ENCODE data around the gene NFIC. TPM values are rescaled to one million over a fixed set of nuclear protein-coding genes. Genes with fewer than 3 reads are reported as not detected.

NFIC gene
- polyA plus RNA-seq, 2 of the 4 experiments (the other 2 are of a cell fraction), result 2.6 to 34.9 TPM

GRCh38 chr19:3474614-3475013 is 108.2 kb downstream of the NFIC start:
- no peaks in the 10 kb centered on the region for H3K9me3 ChIP-seq
- no peak overlapping the region for H3K4me2 ChIP-seq
- peaks cover 16% of the 10 kb centered on the region; the same call in 2 of the 3 replicates for H3K4me1 ChIP-seq
- ChIA-PET POLR2A (no interaction called here), CTCF (interaction anchor here (1.4 to 6.7 kb wide), 7 partner anchors 9 to 147 kb away, joined by 3 to 78 read pairs (median 10); partner anchors contain the start of gene SMIM44)
- H3K27ac ChIP-seq, result no peak overlapping the region
- FAIRE-seq, result no peak
- H3K4me3 ChIP-seq, result no peak overlapping the region
- no peak for DNase-seq (ENCODE audit: low read depth in 1 of 2, low spot score in 1 of 2)
- WGBS (ENCODE audit: missing lambda C conversion rate), result 43% methylated on average over 2 of the region's 2 CpGs
- no peak for ATAC-seq
- no peak for TF ChIP-seq HDAC2 (IDR thresholded peaks at IDR 0.05)
- TF ChIP-seq ZFP36 (IDR thresholded peaks at IDR 0.05; ENCODE audit: borderline replicate concordance, partially characterized antibody), result peak; percentile 70
- TF ChIP-seq, protein P1, sequence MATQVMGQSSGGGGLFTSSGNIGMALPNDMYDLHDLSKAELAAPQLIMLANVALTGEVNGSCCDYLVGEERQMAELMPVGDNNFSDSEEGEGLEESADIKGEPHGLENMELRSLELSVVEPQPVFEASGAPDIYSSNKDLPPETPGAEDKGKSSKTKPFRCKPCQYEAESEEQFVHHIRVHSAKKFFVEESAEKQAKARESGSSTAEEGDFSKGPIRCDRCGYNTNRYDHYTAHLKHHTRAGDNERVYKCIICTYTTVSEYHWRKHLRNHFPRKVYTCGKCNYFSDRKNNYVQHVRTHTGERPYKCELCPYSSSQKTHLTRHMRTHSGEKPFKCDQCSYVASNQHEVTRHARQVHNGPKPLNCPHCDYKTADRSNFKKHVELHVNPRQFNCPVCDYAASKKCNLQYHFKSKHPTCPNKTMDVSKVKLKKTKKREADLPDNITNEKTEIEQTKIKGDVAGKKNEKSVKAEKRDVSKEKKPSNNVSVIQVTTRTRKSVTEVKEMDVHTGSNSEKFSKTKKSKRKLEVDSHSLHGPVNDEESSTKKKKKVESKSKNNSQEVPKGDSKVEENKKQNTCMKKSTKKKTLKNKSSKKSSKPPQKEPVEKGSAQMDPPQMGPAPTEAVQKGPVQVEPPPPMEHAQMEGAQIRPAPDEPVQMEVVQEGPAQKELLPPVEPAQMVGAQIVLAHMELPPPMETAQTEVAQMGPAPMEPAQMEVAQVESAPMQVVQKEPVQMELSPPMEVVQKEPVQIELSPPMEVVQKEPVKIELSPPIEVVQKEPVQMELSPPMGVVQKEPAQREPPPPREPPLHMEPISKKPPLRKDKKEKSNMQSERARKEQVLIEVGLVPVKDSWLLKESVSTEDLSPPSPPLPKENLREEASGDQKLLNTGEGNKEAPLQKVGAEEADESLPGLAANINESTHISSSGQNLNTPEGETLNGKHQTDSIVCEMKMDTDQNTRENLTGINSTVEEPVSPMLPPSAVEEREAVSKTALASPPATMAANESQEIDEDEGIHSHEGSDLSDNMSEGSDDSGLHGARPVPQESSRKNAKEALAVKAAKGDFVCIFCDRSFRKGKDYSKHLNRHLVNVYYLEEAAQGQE (IDR thresholded peaks at IDR 0.05), result no peak
- no peak for TF ChIP-seq USF2 (IDR thresholded peaks at IDR 0.05)
- TF ChIP-seq HOXB5 (CRISPR knock-in tag; IDR thresholded peaks at IDR 0.05), result no peak

GRCh38 chr19:3475449-3475848 is 109.1 kb downstream of the NFIC start:
- WGBS (ENCODE audit: missing lambda C conversion rate), result 23% methylated on average over 4 of the region's 4 CpGs
- Histone ChIP-seq H3K27ac (no peak overlapping the region), H3K4me2 (no peak overlapping the region), H3K4me1 (peaks cover 16% of the 10 kb centered on the region; the same call in 2 of the 3 replicates), H3K9me3 (no peaks in the 10 kb centered on the region), H3K4me3 (no peak overlapping the region)
- DNase-seq (ENCODE audit: low read depth in 1 of 2, low spot score in 1 of 2), result no peak
- ChIA-PET POLR2A (no interaction called here), CTCF (interaction anchor here (0.6 kb wide), 1 partner anchor 9 kb away, joined by 3 read pairs; no protein-coding TSS in a partner anchor)
- TF ChIP-seq KDM1A (IDR thresholded peaks at IDR 0.05; ENCODE audit: low read depth) (no peak), JUNB (IDR thresholded peaks at IDR 0.05) (no peak), E2F6 (IDR thresholded peaks at IDR 0.05; ENCODE audit: borderline replicate concordance, low read depth) (no peak), MAX (IDR thresholded peaks at IDR 0.05) (no peak), ATOH8 (CRISPR knock-in tag; IDR thresholded peaks at IDR 0.05; ENCODE audit: low read depth) (no peak), PHF8 (IDR thresholded peaks at IDR 0.05; ENCODE audit: borderline replicate concordance, low read depth) (no peak), CEBPB (IDR thresholded peaks at IDR 0.05) (no peak), BHLHE40 (IDR thresholded peaks at IDR 0.05; ENCODE audit: low read depth, low read length) (no peak), FOSL2 (IDR thresholded peaks at IDR 0.05) (no peak), FOSL2 (CRISPR knock-in tag; IDR thresholded peaks at IDR 0.05) (no peak), GATA3 (IDR thresholded peaks at IDR 0.05; ENCODE audit: borderline replicate concordance) (no peak), POLR2A (IDR thresholded peaks at IDR 0.05; ENCODE audit: low read length) (no peak), RCOR1 (IDR thresholded peaks at IDR 0.05; ENCODE audit: low read depth, low read length) (no peak), SMC3 (IDR thresholded peaks at IDR 0.05) (no peak), NPAS2 (CRISPR knock-in tag; IDR thresholded peaks at IDR 0.05; ENCODE audit: borderline replicate concordance) (no peak), CHD4 (IDR thresholded peaks at IDR 0.05; ENCODE audit: borderline replicate concordance) (no peak)
- TF ChIP-seq, protein P2, sequence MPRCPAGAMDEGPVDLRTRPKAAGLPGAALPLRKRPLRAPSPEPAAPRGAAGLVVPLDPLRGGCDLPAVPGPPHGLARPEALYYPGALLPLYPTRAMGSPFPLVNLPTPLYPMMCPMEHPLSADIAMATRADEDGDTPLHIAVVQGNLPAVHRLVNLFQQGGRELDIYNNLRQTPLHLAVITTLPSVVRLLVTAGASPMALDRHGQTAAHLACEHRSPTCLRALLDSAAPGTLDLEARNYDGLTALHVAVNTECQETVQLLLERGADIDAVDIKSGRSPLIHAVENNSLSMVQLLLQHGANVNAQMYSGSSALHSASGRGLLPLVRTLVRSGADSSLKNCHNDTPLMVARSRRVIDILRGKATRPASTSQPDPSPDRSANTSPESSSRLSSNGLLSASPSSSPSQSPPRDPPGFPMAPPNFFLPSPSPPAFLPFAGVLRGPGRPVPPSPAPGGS (IDR thresholded peaks at IDR 0.05), result no peak
- TF ChIP-seq, protein P3, sequence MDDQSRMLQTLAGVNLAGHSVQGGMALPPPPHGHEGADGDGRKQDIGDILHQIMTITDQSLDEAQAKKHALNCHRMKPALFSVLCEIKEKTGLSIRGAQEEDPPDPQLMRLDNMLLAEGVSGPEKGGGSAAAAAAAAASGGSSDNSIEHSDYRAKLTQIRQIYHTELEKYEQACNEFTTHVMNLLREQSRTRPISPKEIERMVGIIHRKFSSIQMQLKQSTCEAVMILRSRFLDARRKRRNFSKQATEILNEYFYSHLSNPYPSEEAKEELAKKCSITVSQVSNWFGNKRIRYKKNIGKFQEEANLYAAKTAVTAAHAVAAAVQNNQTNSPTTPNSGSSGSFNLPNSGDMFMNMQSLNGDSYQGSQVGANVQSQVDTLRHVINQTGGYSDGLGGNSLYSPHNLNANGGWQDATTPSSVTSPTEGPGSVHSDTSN (IDR thresholded peaks at IDR 0.05), result no peak
- FAIRE-seq, result no peak
- ATAC-seq, result no peak

Measured in A549 (cell line).